ENCODE measurements around the gene EPHB1. TPM values are rescaled to one million over a fixed set of nuclear protein-coding genes. Genes with fewer than 3 reads are reported as not detected.

The EPHB1 gene
- total RNA-seq, 1 donor from 2014 or later = 0.53 TPM

DNA sequence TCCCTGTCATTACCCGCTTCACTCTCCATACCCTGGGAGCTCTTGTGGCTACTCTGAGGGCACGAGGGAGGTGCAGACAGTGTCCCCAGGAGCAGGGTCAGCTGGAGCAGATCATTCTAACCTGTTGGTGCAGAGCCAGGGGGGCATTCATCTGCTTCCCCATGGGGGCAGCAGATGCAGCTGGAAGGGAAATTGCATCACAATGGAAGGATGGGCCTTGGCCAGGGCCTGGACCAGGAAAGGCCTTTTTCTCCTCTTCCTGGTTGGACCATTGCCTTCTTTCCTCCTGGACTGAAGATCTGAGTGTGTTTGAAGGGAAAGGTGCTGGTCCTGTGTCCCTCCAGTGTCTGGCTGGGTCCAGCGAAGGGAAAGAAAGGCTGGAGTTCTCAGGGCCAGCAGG, 55.7 kb downstream of the EPHB1 start:
- TF ChIP-seq, protein P1, sequence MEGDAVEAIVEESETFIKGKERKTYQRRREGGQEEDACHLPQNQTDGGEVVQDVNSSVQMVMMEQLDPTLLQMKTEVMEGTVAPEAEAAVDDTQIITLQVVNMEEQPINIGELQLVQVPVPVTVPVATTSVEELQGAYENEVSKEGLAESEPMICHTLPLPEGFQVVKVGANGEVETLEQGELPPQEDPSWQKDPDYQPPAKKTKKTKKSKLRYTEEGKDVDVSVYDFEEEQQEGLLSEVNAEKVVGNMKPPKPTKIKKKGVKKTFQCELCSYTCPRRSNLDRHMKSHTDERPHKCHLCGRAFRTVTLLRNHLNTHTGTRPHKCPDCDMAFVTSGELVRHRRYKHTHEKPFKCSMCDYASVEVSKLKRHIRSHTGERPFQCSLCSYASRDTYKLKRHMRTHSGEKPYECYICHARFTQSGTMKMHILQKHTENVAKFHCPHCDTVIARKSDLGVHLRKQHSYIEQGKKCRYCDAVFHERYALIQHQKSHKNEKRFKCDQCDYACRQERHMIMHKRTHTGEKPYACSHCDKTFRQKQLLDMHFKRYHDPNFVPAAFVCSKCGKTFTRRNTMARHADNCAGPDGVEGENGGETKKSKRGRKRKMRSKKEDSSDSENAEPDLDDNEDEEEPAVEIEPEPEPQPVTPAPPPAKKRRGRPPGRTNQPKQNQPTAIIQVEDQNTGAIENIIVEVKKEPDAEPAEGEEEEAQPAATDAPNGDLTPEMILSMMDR (IDR thresholded peaks at IDR 0.05) = no peak
- no peaks in the 10 kb centered on the region for H3K36me3 ChIP-seq
- DNase-seq (ENCODE audit: low spot score in 2 of 2) = peak in 1 of 2 donors; percentile 58

DNA sequence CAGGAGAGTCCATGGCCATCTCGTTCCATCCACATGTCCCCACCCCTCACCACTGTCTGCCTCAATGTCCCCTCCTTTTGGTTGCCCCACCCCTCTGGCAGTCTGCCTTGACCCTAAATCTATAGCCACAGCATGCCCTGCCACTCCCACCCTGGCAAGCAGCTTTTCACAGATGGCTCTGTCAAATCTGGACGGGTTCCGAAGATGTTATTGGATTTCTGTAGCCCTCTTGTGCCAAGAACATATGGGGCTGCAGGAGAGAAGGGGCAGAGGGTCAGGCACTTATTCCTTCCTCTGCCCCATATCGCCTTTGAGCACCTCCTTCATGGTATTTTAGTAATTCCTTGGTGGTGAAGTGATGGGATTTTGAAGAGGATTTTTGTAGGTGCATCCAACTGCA, 57.1 kb downstream of the EPHB1 start:
- intact Hi-C loops (cut with DNase I) = no loop called here
- Histone ChIP-seq H3K4me1 (no peaks in the 10 kb centered on the region), H3K27me3 (no peaks in the 10 kb centered on the region), H3K36me3 (no peaks in the 10 kb centered on the region), H3K9me3 (no peaks in the 10 kb centered on the region), H3K27ac (no peak overlapping the region), H3K4me3 (no peak overlapping the region)
- TF ChIP-seq, protein P1 (IDR thresholded peaks at IDR 0.05) = no peak
- peak in 1 of 2 donors; percentile 37 for DNase-seq (ENCODE audit: low spot score in 2 of 2)

More for the DNA sequence above, 55.7 kb downstream of the EPHB1 start:
- intact Hi-C loops (cut with DNase I) = no loop called here
- Histone ChIP-seq H3K27me3 (no peaks in the 10 kb centered on the region), H3K4me3 (no peak overlapping the region), H3K4me1 (no peaks in the 10 kb centered on the region), H3K9me3 (no peaks in the 10 kb centered on the region), H3K27ac (no peak overlapping the region)

DNA sequence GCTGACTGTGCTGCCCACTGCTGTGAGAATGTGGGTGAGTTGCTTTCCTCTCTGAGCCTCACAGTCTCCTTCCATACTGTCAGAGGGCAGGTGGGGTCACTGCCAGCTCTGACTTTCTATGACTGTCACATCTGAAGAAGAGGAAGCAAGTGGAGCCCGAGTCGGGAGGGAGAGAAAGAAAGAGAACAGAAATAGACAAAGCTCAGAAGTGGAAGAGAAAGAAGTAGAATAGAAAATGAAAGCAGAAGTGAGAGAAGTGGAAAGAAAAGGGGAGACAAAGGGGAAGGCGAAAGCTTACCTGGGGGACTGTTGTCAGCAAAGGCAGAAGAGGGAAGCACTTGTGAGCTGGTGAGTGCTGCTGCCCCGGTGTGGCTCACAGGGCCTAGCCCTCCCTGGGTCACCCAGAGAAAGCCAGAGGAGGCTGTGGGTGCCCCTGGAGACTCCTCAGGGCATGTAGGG, 57.9 kb downstream of the EPHB1 start:
- H3K27ac ChIP-seq = no peak overlapping the region
- H3K4me1 ChIP-seq = no peaks in the 10 kb centered on the region
- H3K27me3 ChIP-seq = no peaks in the 10 kb centered on the region
- peak in 1 of 2 donors; percentile 59 for DNase-seq (ENCODE audit: low spot score in 2 of 2)
- H3K4me3 ChIP-seq = no peak overlapping the region
- H3K36me3 ChIP-seq = no peaks in the 10 kb centered on the region
- intact Hi-C loops (cut with DNase I) = no loop called here
- H3K9me3 ChIP-seq = no peaks in the 10 kb centered on the region
- TF ChIP-seq, protein P1 (IDR thresholded peaks at IDR 0.05) = no peak

DNA sequence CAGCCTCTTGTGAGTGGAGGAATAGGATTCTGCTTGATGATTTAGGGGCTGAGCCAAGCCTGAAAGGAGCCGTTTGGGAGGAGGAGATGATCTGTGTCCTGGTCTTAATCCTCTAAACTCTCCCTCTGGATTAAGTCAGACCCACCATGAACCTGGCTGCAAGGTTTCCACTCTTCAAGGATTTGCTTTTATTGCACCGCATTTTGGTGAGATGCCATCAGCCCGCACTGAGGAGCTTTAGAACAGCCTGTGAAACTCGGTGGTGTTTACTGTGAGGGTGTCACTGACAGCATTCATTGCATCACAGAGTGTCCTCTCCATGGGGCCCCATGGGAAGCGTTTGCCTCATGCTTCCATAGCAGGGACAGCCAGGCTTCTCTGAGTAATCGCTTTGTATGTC, 59.2 kb downstream of the EPHB1 start:
- DNase-seq (ENCODE audit: low spot score in 2 of 2) = peak in 1 of 2 donors; percentile 5
- Histone ChIP-seq H3K4me3 (no peak overlapping the region), H3K36me3 (no peaks in the 10 kb centered on the region), H3K9me3 (no peaks in the 10 kb centered on the region), H3K4me1 (no peaks in the 10 kb centered on the region), H3K27ac (no peak overlapping the region), H3K27me3 (no peaks in the 10 kb centered on the region)
- TF ChIP-seq, protein P1 (IDR thresholded peaks at IDR 0.05) = no peak
- intact Hi-C loops (cut with DNase I) = no loop called here

DNA sequence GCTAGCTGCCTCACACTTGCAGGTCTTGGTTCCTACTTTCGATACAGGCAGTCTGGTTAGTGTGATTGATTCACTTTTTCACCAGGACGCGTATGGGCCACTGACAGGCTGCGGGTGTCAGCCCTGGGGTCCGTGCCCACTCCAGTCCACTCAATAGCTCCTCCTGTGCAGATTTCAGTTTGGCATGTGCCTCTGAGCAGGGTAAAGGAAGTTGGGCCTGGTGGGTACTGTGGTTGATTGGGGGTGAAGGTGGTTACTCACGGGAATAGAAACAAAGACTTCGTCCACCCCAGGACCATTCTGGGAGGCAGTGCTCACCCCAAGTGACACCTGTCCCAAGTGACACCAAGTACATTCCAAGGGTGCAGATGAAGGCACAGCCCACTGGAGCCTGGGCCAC, 62.3 kb downstream of the EPHB1 start:
- intact Hi-C loops (cut with DNase I) = no loop called here
- Histone ChIP-seq H3K27ac (no peak overlapping the region), H3K36me3 (no peaks in the 10 kb centered on the region), H3K4me1 (no peaks in the 10 kb centered on the region), H3K4me3 (no peak overlapping the region), H3K27me3 (no peaks in the 10 kb centered on the region), H3K9me3 (no peaks in the 10 kb centered on the region)
- peak in 1 of 2 donors; percentile 25 for DNase-seq (ENCODE audit: low spot score in 2 of 2)
- TF ChIP-seq, protein P1 (IDR thresholded peaks at IDR 0.05) = no peak

Measured in ascending aorta (tissue), 2 donors.